ENCODE data around the gene FBXL3.

- TF ChIP-seq CTCF (IDR thresholded peaks at IDR 0.05; ENCODE audit: low read length) = no peak
- no peak for TF ChIP-seq EZH2 (optimal IDR thresholded peaks at IDR 0.05; ENCODE audit: low read depth, low read length)
Measured at GRCh38 chr13:76975863-76976262, 51.1 kb downstream of the FBXL3 start.

Measured in MM.1S (cell line).